Lung (tissue), 13 donors: Measurements from ENCODE around the gene CAMSAP3. TPM values are rescaled to one million over a fixed set of nuclear protein-coding genes. Genes with fewer than 3 reads are reported as not detected.
A peak's percentile ranks its signal among the peaks of the same experiment; 100 is the strongest.

Experiments
- ATAC-seq: fragments of 200-7000 bp; cut with Tn5 transposase; one replicate; pipeline ENCODE4 v1.9.1; 2020; ENCODE audit warnings: moderate number of reproducible peaks; ENCODE audit not compliant: insufficient read depth, low FRiP score
- DNase-seq, 3 donors: peaks; one replicate each; pipeline ENCODE4 v3.0.0-alpha.2; 2013 to 2017
- H3K27ac ChIP-seq, 2 donors: one replicate each; pipeline ENCODE4 v1.5.1; 2013; ENCODE audit warnings: mild to moderate bottlenecking in 2 of 2, moderate library complexity in 2 of 2, control low read depth in 1 of 2, inconsistent platforms in 1 of 2, low read depth in 1 of 2, low read length in 1 of 2
- H3K27me3 ChIP-seq, 3 donors: one replicate each; pipeline ENCODE4 v1.5.1; 2013; ENCODE audit warnings: low read length in 2 of 3; ENCODE audit not compliant: control insufficient read depth in 3 of 3, insufficient read depth in 3 of 3
- H3K36me3 ChIP-seq, 4 donors: one replicate each; pipeline ENCODE4 v1.5.1; 2013; ENCODE audit warnings: low read length in 4 of 4, mild to moderate bottlenecking in 1 of 4, moderate library complexity in 1 of 4; ENCODE audit not compliant: control insufficient read depth in 4 of 4, insufficient read depth in 4 of 4
- H3K4me1 ChIP-seq, 5 donors: one replicate each; pipeline ENCODE4 v1.5.1; 2013; ENCODE audit warnings: low read length in 5 of 5, mild to moderate bottlenecking in 2 of 5, moderate library complexity in 1 of 5; ENCODE audit not compliant: control insufficient read depth in 5 of 5, insufficient read depth in 5 of 5
- H3K4me3 ChIP-seq: one replicate; pipeline ENCODE4 v1.5.1; 2013; ENCODE audit warnings: mild to moderate bottlenecking, control low read depth, moderate library complexity
- H3K9ac ChIP-seq, 2 donors: one replicate each; pipeline ENCODE4 v1.5.1; 2013; ENCODE audit warnings: low read length in 2 of 2, control low read depth in 1 of 2; ENCODE audit not compliant: insufficient read depth in 1 of 2
- H3K9me3 ChIP-seq, 4 donors: one replicate each; pipeline ENCODE4 v1.5.1; 2013; ENCODE audit warnings: low read length in 3 of 4, mild to moderate bottlenecking in 1 of 4, moderate library complexity in 1 of 4; ENCODE audit not compliant: control insufficient read depth in 4 of 4, insufficient read depth in 3 of 4
- WGBS, 2 donors: extraction: QIAGEN DNeasy Blood & Tissue Kit; methylation state at CpG; one replicate each; pipeline ENCODE4 v1.1.7; 2013; 5-methylcytosine and 5-hydroxymethylcytosine counted together
- polyA plus RNA-seq, 2 donors: library from polyadenylated mRNA; stranded (reverse); fragments of 200-250 nt; gene quantifications; one replicate each; pipeline ENCODE4 v1.2.1, GENCODE V29; 2013
- small RNA-seq: library from RNA; depleted of rRNA; stranded (forward); fragments of <200 nt; gene quantifications from one replicate; pipeline ENCODE3, GENCODE V24; 2014; ENCODE audit warnings: low replicate concordance
- total RNA-seq, 2 donors: library from RNA; depleted of rRNA in 1 of 2; stranded (reverse); fragments of >200 nt in 1 of 2; gene quantifications; one replicate each; pipeline ENCODE4 v1.2.1, GENCODE V29; 2014 to 2021
- TF ChIP-seq, protein P1 (sequence below): IDR thresholded peaks from 2 replicates; pipeline ENCODE4 v1.5.1; 2012; ENCODE audit warnings: mild to moderate bottlenecking; ENCODE audit errors: control extremely low read depth, extremely low read depth
- donor health status: control.
- donor health status: control.
- donor health status: Bipolar disorder and iron deficiency.
- donor health status: healthy.
- donor health status: DM: yes; HTN: yes; CAD: no.

CAMSAP3 gene
- total and polyA plus RNA-seq, 4 donors = 9.2 to 30.4 (median 19.2) TPM

DNA sequence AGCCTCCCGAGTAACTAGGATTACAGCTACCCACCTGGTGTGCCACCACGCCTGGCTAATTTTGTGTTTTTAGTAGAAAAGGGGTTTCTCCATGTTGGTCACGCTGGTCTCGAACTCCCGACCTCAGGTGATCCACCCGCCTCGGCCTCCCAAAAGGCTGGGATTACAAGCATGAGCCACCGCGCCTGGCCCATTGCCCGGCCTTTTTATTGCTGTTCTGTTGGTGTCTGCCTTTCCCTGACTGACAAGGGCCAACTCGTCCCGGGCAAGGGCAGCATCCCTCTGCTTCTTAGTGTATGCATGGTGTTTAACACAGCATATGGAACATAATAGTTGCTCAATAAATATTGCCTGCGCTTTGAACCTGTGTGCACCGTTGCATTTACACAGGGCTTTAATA is 67.0 kb downstream of the CAMSAP3 start:
- H3K4me1 ChIP-seq = peaks cover 0 to 5% (median 0%) of the 10 kb centered on the region in 5 donors
- no peak overlapping the region for H3K4me3 ChIP-seq
- no peak overlapping the region for H3K27ac ChIP-seq
- DNase-seq (no peak), ATAC-seq (no peak)
- no peaks in the 10 kb centered on the region for H3K27me3 ChIP-seq
- H3K9me3 ChIP-seq = no peaks in the 10 kb centered on the region
- TF ChIP-seq, protein P1, sequence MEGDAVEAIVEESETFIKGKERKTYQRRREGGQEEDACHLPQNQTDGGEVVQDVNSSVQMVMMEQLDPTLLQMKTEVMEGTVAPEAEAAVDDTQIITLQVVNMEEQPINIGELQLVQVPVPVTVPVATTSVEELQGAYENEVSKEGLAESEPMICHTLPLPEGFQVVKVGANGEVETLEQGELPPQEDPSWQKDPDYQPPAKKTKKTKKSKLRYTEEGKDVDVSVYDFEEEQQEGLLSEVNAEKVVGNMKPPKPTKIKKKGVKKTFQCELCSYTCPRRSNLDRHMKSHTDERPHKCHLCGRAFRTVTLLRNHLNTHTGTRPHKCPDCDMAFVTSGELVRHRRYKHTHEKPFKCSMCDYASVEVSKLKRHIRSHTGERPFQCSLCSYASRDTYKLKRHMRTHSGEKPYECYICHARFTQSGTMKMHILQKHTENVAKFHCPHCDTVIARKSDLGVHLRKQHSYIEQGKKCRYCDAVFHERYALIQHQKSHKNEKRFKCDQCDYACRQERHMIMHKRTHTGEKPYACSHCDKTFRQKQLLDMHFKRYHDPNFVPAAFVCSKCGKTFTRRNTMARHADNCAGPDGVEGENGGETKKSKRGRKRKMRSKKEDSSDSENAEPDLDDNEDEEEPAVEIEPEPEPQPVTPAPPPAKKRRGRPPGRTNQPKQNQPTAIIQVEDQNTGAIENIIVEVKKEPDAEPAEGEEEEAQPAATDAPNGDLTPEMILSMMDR = no peak
- no peak overlapping the region for H3K9ac ChIP-seq
- no peaks in the 10 kb centered on the region for H3K36me3 ChIP-seq
- 87 to 88% methylated on average over 14 of the region's 14 CpGs for WGBS, 2 donors

- Histone ChIP-seq H3K36me3 (no peaks in the 10 kb centered on the region), H3K27ac (no peak overlapping the region), H3K9me3 (no peaks in the 10 kb centered on the region), H3K4me3 (no peak overlapping the region), H3K4me1 (peaks cover 0 to 5% (median 0%) of the 10 kb centered on the region in 5 donors), H3K27me3 (no peaks in the 10 kb centered on the region), H3K9ac (no peak overlapping the region)
- DNase-seq = no peak
- 84 to 88% methylated on average over 7 of the region's 7 CpGs for WGBS, 2 donors
- ATAC-seq = no peak
- TF ChIP-seq, protein P1 = no peak
These were observed 68.0 kb downstream of the CAMSAP3 start for GRCh38 chr19:7663706-7664105.

DNA sequence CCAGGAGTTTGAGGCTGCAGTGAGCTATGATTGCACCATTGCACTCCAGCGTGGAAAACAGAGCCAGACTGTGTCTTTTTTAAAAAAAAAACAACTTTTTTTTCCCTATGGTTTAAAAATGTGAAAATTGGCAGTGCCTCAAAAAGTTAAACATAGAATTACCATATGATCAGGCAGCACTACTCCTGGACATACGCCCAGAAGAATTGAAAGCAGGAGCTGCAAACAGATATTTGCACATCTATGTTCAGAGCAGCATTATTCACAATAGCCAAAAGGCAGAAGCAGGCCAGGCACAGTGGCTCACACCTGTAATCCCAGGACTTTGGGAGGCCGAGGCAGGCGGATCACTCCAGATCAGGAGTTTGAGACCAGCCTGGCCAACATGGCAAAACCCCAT is 69.4 kb downstream of the CAMSAP3 start:
- TF ChIP-seq, protein P1 = no peak

More for the DNA sequence above, 69.4 kb downstream of the CAMSAP3 start:
- H3K9ac ChIP-seq = no peak overlapping the region
- WGBS, 2 donors = 51 to 68% methylated on average over 4 of the region's 4 CpGs
- no peak overlapping the region for H3K27ac ChIP-seq
- DNase-seq (peak; percentile 50 to 96 (median 88)), ATAC-seq (no peak)
- no peaks in the 10 kb centered on the region for H3K9me3 ChIP-seq
- H3K4me3 ChIP-seq = no peak overlapping the region
- H3K36me3 ChIP-seq = no peaks in the 10 kb centered on the region
- H3K4me1 ChIP-seq = peaks cover 0 to 5% (median under 1%) of the 10 kb centered on the region in 5 donors
- H3K27me3 ChIP-seq = peaks cover 0 to 7% (median 0%) of the 10 kb centered on the region in 3 donors

Small RNA genes within 50 kb of the gene (small RNA-seq; reads per million reads assigned to genes)
- not detected for gene MIR6792

Other genes with a start within 250 kb of the CAMSAP3 start
- gene ARHGEF18, start 246.9 kb upstream of the CAMSAP3 start, total RNA-seq = 10 to 100 TPM; 39.9 to 55.6 TPM
- 10 to 100 TPM; 22.8 to 31.0 TPM for gene ARHGEF18, start 246.9 kb upstream of the CAMSAP3 start, polyA plus RNA-seq
- gene PEX11G, start 106.8 kb upstream of the CAMSAP3 start, total RNA-seq = 10 to 100 TPM in 1 of 2 donors, 1 to 10 TPM in 1; 4.1 to 10.3 TPM
- gene PEX11G, start 106.8 kb upstream of the CAMSAP3 start, polyA plus RNA-seq = 10 to 100 TPM in 1 of 2 donors, 1 to 10 TPM in 1; 4.7 to 11.1 TPM
- gene ZNF358, start 79.8 kb upstream of the CAMSAP3 start, total RNA-seq = 10 to 100 TPM; 25.2 to 44.1 TPM
- 10 to 100 TPM; 24.2 to 71.8 TPM for gene ZNF358, start 79.8 kb upstream of the CAMSAP3 start, polyA plus RNA-seq
- 10 to 100 TPM; 11.6 to 65.3 TPM for gene MCOLN1, start 73.2 kb upstream of the CAMSAP3 start, total RNA-seq
- gene MCOLN1, start 73.2 kb upstream of the CAMSAP3 start, polyA plus RNA-seq = 10 to 100 TPM; 54.4 to 68.1 TPM
- gene PNPLA6, start 60.1 kb upstream of the CAMSAP3 start, total RNA-seq = 100 to 1,000 TPM in 1 of 2 donors, 10 to 100 TPM in 1; 41.8 to 267 TPM
- 100 to 1,000 TPM in 1 of 2 donors, 10 to 100 TPM in 1; 89.9 to 154 TPM for gene PNPLA6, start 60.1 kb upstream of the CAMSAP3 start, polyA plus RNA-seq
- gene XAB2, start 33.7 kb downstream of the CAMSAP3 start, total RNA-seq = 10 to 100 TPM; 37.2 to 41.4 TPM
- 10 to 100 TPM; 34.1 to 48.3 TPM for gene XAB2, start 33.7 kb downstream of the CAMSAP3 start, polyA plus RNA-seq
- 100 to 1,000 TPM in 1 of 2 donors, 10 to 100 TPM in 1; 26.9 to 116 TPM for gene PET100, start 33.9 kb downstream of the CAMSAP3 start, total RNA-seq
- gene PET100, start 33.9 kb downstream of the CAMSAP3 start, polyA plus RNA-seq = 100 to 1,000 TPM in 1 of 2 donors, 10 to 100 TPM in 1; 60.5 to 383 TPM
- gene PCP2, start 37.9 kb downstream of the CAMSAP3 start, total RNA-seq = 1 to 10 TPM in 1 of 2 donors, under 1 TPM in 1; 0.60 to 2.1 TPM
- gene PCP2, start 37.9 kb downstream of the CAMSAP3 start, polyA plus RNA-seq = 1 to 10 TPM; 1.8 to 4.4 TPM
- gene STXBP2, start 41.2 kb downstream of the CAMSAP3 start, total RNA-seq = 100 to 1,000 TPM in 1 of 2 donors, 10 to 100 TPM in 1; 80.3 to 248 TPM
- 100 to 1,000 TPM; 142 to 455 TPM for gene STXBP2, start 41.2 kb downstream of the CAMSAP3 start, polyA plus RNA-seq
- gene RETN, start 73.2 kb downstream of the CAMSAP3 start, total RNA-seq = 10 to 100 TPM in 1 of 2 donors, 1 to 10 TPM in 1; 2.9 to 42.6 TPM
- gene RETN, start 73.2 kb downstream of the CAMSAP3 start, polyA plus RNA-seq = 1,000 to 10,000 TPM in 1 of 2 donors, 10 to 100 TPM in 1; 73.9 to 1,168 TPM
- gene MCEMP1, start 81.2 kb downstream of the CAMSAP3 start, total RNA-seq = 10 to 100 TPM in 1 of 2 donors, 1 to 10 TPM in 1; 2.5 to 68.4 TPM
- 100 to 1,000 TPM in 1 of 2 donors, 10 to 100 TPM in 1; 31.9 to 298 TPM for gene MCEMP1, start 81.2 kb downstream of the CAMSAP3 start, polyA plus RNA-seq
- gene TRAPPC5, start 85.0 kb downstream of the CAMSAP3 start, total RNA-seq = 100 to 1,000 TPM in 1 of 2 donors, 10 to 100 TPM in 1; 29.8 to 108 TPM
- 100 to 1,000 TPM; 142 to 224 TPM for gene TRAPPC5, start 85.0 kb downstream of the CAMSAP3 start, polyA plus RNA-seq
- under 1 TPM; 0.37 to 0.43 TPM for gene FCER2, start 106.3 kb downstream of the CAMSAP3 start, total RNA-seq
- 1 to 10 TPM in 1 of 2 donors, under 1 TPM in 1; 0.47 to 1.2 TPM for gene FCER2, start 106.3 kb downstream of the CAMSAP3 start, polyA plus RNA-seq
- gene CLEC4G, start 136.2 kb downstream of the CAMSAP3 start, total RNA-seq = under 1 TPM in 1 of 2 donors, not detected in 1; 0.43 TPM
- gene CLEC4G, start 136.2 kb downstream of the CAMSAP3 start, polyA plus RNA-seq = under 1 TPM; 0.31 to 0.96 TPM
- gene CD209, start 151.7 kb downstream of the CAMSAP3 start, total RNA-seq = 1 to 10 TPM; 2.0 to 3.3 TPM
- gene CD209, start 151.7 kb downstream of the CAMSAP3 start, polyA plus RNA-seq = 1 to 10 TPM in 1 of 2 donors, under 1 TPM in 1; 0.57 to 1.6 TPM
- 1 to 10 TPM in 1 of 2 donors, under 1 TPM in 1; 0.34 to 1.2 TPM for gene CLEC4M, start 167.4 kb downstream of the CAMSAP3 start, total RNA-seq
- 1 to 10 TPM in 1 of 2 donors, under 1 TPM in 1; 0.26 to 2.5 TPM for gene CLEC4M, start 167.4 kb downstream of the CAMSAP3 start, polyA plus RNA-seq
- gene EVI5L, start 234.4 kb downstream of the CAMSAP3 start, total RNA-seq = 10 to 100 TPM; 10.7 to 18.6 TPM
- 10 to 100 TPM; 12.3 to 12.9 TPM for gene EVI5L, start 234.4 kb downstream of the CAMSAP3 start, polyA plus RNA-seq